Caco-2 (cell line): ENCODE measurements around the gene ARAP1. TPM values are rescaled to one million over a fixed set of nuclear protein-coding genes. Genes with fewer than 3 reads are reported as not detected.

Source experiments
- BruUV-seq: library from RNA; stranded (reverse); fragments of 400-500 nt; replicated peaks from 2 replicates; lab custom pipeline; 2021; lab: Mats Ljungman, UMichigan
- CTCF ChIA-PET: fragments of 300-600 bp; sonication (Branson Sonifier 250); formaldehyde crosslinking; loops from one replicate; lab custom pipeline; 2022; ENCODE audit warnings: antibody characterized with exemption; lab: Charles Lee
- POLR2A ChIA-PET: fragments of 300-600 bp; sonication (Branson Sonifier 250); formaldehyde crosslinking; loops from one replicate; lab custom pipeline; 2022; ENCODE audit warnings: antibody characterized with exemption; lab: Charles Lee
- DNase-seq, 2 experiments: peaks; one replicate each; pipeline versions ENCODE4 v3.0.0 to v3.0.0-alpha.2; 2020 to 2022
- H3K27me3 ChIP-seq: replicated peaks from 2 replicates; pipeline ENCODE4 v1.6.0; 2011; ENCODE audit warnings: low read length; ENCODE audit not compliant: control insufficient read depth, insufficient read depth
- H3K36me3 ChIP-seq: 2 replicates; pipeline ENCODE4 v1.5.1; 2011; ENCODE audit warnings: low read length; ENCODE audit not compliant: control insufficient read depth, insufficient read depth
- H3K4me1 ChIP-seq: fragments of 250-450 bp; sonication (Bioruptor Pico); 2 replicates; pipeline ENCODE4 v1.5.1; 2020; ENCODE audit warnings: mild to moderate bottlenecking
- H3K4me3 ChIP-seq: 2 replicates; pipeline ENCODE4 v1.5.1; 2011; ENCODE audit warnings: low read depth, mild to moderate bottlenecking, control low read depth, low read length
- H3K9me3 ChIP-seq: fragments of 250-450 bp; sonication (Bioruptor Pico); 2 replicates; pipeline ENCODE4 v1.5.1; 2020; ENCODE audit warnings: mild to moderate bottlenecking, moderate library complexity
- H3K27ac Mint-ChIP-seq: one replicate; pipeline ENCODE4 v1.8.0; 2022; ENCODE audit warnings: mixed read lengths; ENCODE audit not compliant: unreplicated experiment
- H3K27me3 Mint-ChIP-seq: one replicate; pipeline ENCODE4 v1.8.0; 2022; ENCODE audit warnings: mixed read lengths; ENCODE audit not compliant: insufficient read depth, unreplicated experiment
- H3K36me3 Mint-ChIP-seq: one replicate; pipeline ENCODE4 v1.8.0; 2022; ENCODE audit warnings: mild to moderate bottlenecking, mixed read lengths; ENCODE audit not compliant: insufficient read depth, unreplicated experiment
- H3K4me1 Mint-ChIP-seq: one replicate; pipeline ENCODE4 v1.8.0; 2022; ENCODE audit warnings: low read depth, mixed read lengths; ENCODE audit not compliant: unreplicated experiment
- H3K4me3 Mint-ChIP-seq: one replicate; pipeline ENCODE4 v1.8.0; 2022; ENCODE audit warnings: mild to moderate bottlenecking, moderate library complexity, mixed read lengths; ENCODE audit not compliant: unreplicated experiment
- H3K9me3 Mint-ChIP-seq: one replicate; pipeline ENCODE4 v1.8.0; 2022; ENCODE audit warnings: mixed read lengths; ENCODE audit not compliant: unreplicated experiment
- CTCF ChIP-seq, 2 experiments: fragments of 200-600 bp in 1 of 2; IDR thresholded peaks; 1 replicate in 1 of 2; 2 replicates in 1 of 2; pipeline versions ENCODE4 v1.5.1 to v1.8.0; 2011 to 2022; ENCODE audit warnings: antibody characterized with exemption in 1 of 2, control low read depth in 1 of 2, inconsistent platforms in 1 of 2, low read depth in 1 of 2, low read length in 1 of 2, mild to moderate bottlenecking in 1 of 2, moderate library complexity in 1 of 2; ENCODE audit not compliant: insufficient read depth in 1 of 2, severe bottlenecking in 1 of 2, unreplicated experiment in 1 of 2
- intact Hi-C: fragments of 100-400 bp; cut with micrococcal nuclease; formaldehyde crosslinking; loops from one replicate; pipeline ENCODE4 v1.10.0; 2022; ENCODE audit not compliant: unreplicated experiment
- total RNA-seq: library from RNA; stranded (reverse); gene quantifications from 2 replicates; pipeline ENCODE4 v1.2.3, GENCODE V29; 2022

ARAP1 gene
- total RNA-seq, 1 experiment from 2014 or later = 87.1 TPM

- CTCF ChIA-PET = interaction anchor here (2.5 kb wide), 1 partner anchor 16 kb away, joined by 14 read pairs; no protein-coding TSS in a partner anchor
- TF ChIP-seq CTCF (IDR thresholded peaks at IDR 0.05; ENCODE audit: insufficient read depth in 1 of 2, low read depth in 1 of 2, low read length in 1 of 2, severe bottlenecking in 1 of 2, unreplicated experiment in 1 of 2) = no peak
- no TSS peak for BruUV-seq
- no peak for DNase-seq
- Histone ChIP-seq H3K4me3 (no peak overlapping the region), H3K27me3 (no peaks in the 10 kb centered on the region), H3K4me1 (no peaks in the 10 kb centered on the region), H3K9me3 (no peaks in the 10 kb centered on the region), H3K36me3 (peaks cover 9% of the 10 kb centered on the region)
- Mint-ChIP-seq H3K27ac (no peak overlapping the region), H3K4me1 (no peaks in the 10 kb centered on the region), H3K36me3 (peaks cover 42% of the 10 kb centered on the region), H3K27me3 (no peaks in the 10 kb centered on the region), H3K4me3 (no peak overlapping the region), H3K9me3 (no peaks in the 10 kb centered on the region)
- POLR2A ChIA-PET = no interaction called here
- intact Hi-C loops = no loop called here
Measured at GRCh38 chr11:72700146-72700545, 52.1 kb downstream of the ARAP1 start.

- intact Hi-C loops = no loop called here
- no TSS peak for BruUV-seq
Measured at GRCh38 chr11:72697814-72698213, 54.4 kb downstream of the ARAP1 start.

More at GRCh38 chr11:72697814-72698213, 54.4 kb downstream of the ARAP1 start:
- Histone ChIP-seq H3K4me3 (no peak overlapping the region), H3K36me3 (peaks cover 10% of the 10 kb centered on the region), H3K27me3 (no peaks in the 10 kb centered on the region), H3K4me1 (no peaks in the 10 kb centered on the region), H3K9me3 (no peaks in the 10 kb centered on the region)
- Mint-ChIP-seq H3K27me3 (no peaks in the 10 kb centered on the region), H3K36me3 (peaks cover 52% of the 10 kb centered on the region), H3K9me3 (no peaks in the 10 kb centered on the region), H3K4me1 (no peaks in the 10 kb centered on the region), H3K4me3 (no peak overlapping the region), H3K27ac (no peak overlapping the region)
- TF ChIP-seq CTCF (IDR thresholded peaks at IDR 0.05; ENCODE audit: insufficient read depth in 1 of 2, low read depth in 1 of 2, low read length in 1 of 2, severe bottlenecking in 1 of 2, unreplicated experiment in 1 of 2) = no peak
- no peak for DNase-seq
- POLR2A ChIA-PET = no interaction called here
- CTCF ChIA-PET = interaction anchor here (1.0 to 2.5 kb wide), 2 partner anchors 13 to 96 kb away, joined by 3 to 14 read pairs; partner anchors contain the start of gene STARD10
